IMR-90 (cell line): ENCODE measurements around the gene KIFC3. TPM values are rescaled to one million over a fixed set of nuclear protein-coding genes. Genes with fewer than 3 reads are reported as not detected.

Source experiments
- ATAC-seq: fragments of 200-7000 bp; cut with Tn5 transposase; 2 replicates; pipeline ENCODE4 v1.9.1; 2020; ENCODE audit warnings: low read depth, mild to moderate bottlenecking, moderate library complexity
- BruUV-seq: library from RNA; stranded (reverse); fragments of 400-500 nt; replicated peaks from 2 replicates; lab custom pipeline; 2021; lab: Mats Ljungman, UMichigan
- CTCF ChIA-PET: fragments of 300-600 bp; formaldehyde crosslinking; extraction: SDS; loops from one replicate; lab custom pipeline; 2021; ENCODE audit warnings: antibody characterized with exemption; lab: Yijun Ruan, JAX
- POLR2A ChIA-PET: fragments of 300-600 bp; sonication (Branson Sonifier 250); formaldehyde crosslinking; loops from one replicate; lab custom pipeline; 2022; ENCODE audit warnings: antibody characterized with exemption; ENCODE audit not compliant: unreplicated experiment; lab: Charles Lee
- DNase-seq: peaks from one replicate; pipeline ENCODE4 v3.0.0; 2013
- H2AFZ ChIP-seq: replicated peaks from 2 replicates; pipeline ENCODE3; 2013; ENCODE audit warnings: low read length, mild to moderate bottlenecking; ENCODE audit not compliant: poor library complexity
- H2AK5ac ChIP-seq: 2 replicates; pipeline ENCODE4 v1.6.1; 2013; ENCODE audit warnings: low read depth, low read length, inconsistent platforms
- H2AK9ac ChIP-seq: replicated peaks from 2 replicates; pipeline ENCODE3; 2013; ENCODE audit warnings: mild to moderate bottlenecking, low read depth, low read length, moderate library complexity; ENCODE audit not compliant: poor library complexity
- H2BK120ac ChIP-seq: 2 replicates; pipeline ENCODE4 v1.6.1; 2013; ENCODE audit warnings: low read depth, low read length, inconsistent platforms
- H2BK15ac ChIP-seq: 3 replicates; pipeline ENCODE4 v1.6.1; 2013; ENCODE audit warnings: low read depth, low read length, inconsistent platforms
- H2BK20ac ChIP-seq: 2 replicates; pipeline ENCODE4 v1.6.1; 2013; ENCODE audit warnings: low read depth, mild to moderate bottlenecking, inconsistent platforms, low read length, moderate library complexity
- H2BK5ac ChIP-seq: 2 replicates; pipeline ENCODE4 v1.6.1; 2013; ENCODE audit warnings: mild to moderate bottlenecking, low read depth, low read length, inconsistent platforms; ENCODE audit not compliant: poor library complexity, severe bottlenecking
- H3K14ac ChIP-seq: replicated peaks from 2 replicates; pipeline ENCODE4 v1.6.1; 2013; ENCODE audit warnings: low read depth, low read length, inconsistent platforms
- H3K18ac ChIP-seq: 2 replicates; pipeline ENCODE4 v1.6.1; 2013; ENCODE audit warnings: low read depth, low read length, control low read depth
- H3K23ac ChIP-seq: 2 replicates; pipeline ENCODE4 v1.6.1; 2013; ENCODE audit warnings: low read depth, low read length, inconsistent platforms
- H3K27ac ChIP-seq: 2 replicates; pipeline ENCODE4 v1.5.1; 2013; ENCODE audit warnings: mild to moderate bottlenecking, control low read depth, low read length; ENCODE audit not compliant: insufficient read depth
- H3K27me3 ChIP-seq: 2 replicates; pipeline ENCODE4 v1.6.1; 2013; ENCODE audit warnings: low read length; ENCODE audit not compliant: control insufficient read depth, insufficient read depth
- H3K36me3 ChIP-seq: 2 replicates; pipeline ENCODE4 v1.6.1; 2013; ENCODE audit warnings: low read length, mixed read lengths; ENCODE audit not compliant: control insufficient read depth, insufficient read depth
- H3K4ac ChIP-seq: 2 replicates; pipeline ENCODE4 v1.6.1; 2013; ENCODE audit warnings: low read depth, low read length, inconsistent platforms
- H3K4me1 ChIP-seq: 2 replicates; pipeline ENCODE4 v1.6.1; 2013; ENCODE audit warnings: low read length, mixed read lengths; ENCODE audit not compliant: control insufficient read depth, insufficient read depth
- H3K4me2 ChIP-seq: 2 replicates; pipeline ENCODE4 v1.6.1; 2013; ENCODE audit warnings: low read depth, mild to moderate bottlenecking, control low read depth, low read length, moderate library complexity
- H3K4me3 ChIP-seq: 2 replicates; pipeline ENCODE4 v1.5.1; 2013; ENCODE audit warnings: low read depth, mild to moderate bottlenecking, control low read depth, low read length, moderate library complexity; ENCODE audit not compliant: insufficient read depth
- H3K56ac ChIP-seq: 2 replicates; pipeline ENCODE4 v1.6.1; 2013; ENCODE audit warnings: low read length, inconsistent platforms; ENCODE audit not compliant: insufficient read depth; ENCODE audit errors: extremely low read depth
- H3K79me1 ChIP-seq, 2 experiments: 2 replicates each; pipeline ENCODE4 v1.6.1; 2013; ENCODE audit warnings: low read length in 2 of 2, inconsistent platforms in 1 of 2, low read depth in 1 of 2
- H3K9ac ChIP-seq: 2 replicates; pipeline ENCODE4 v1.6.1; 2013; ENCODE audit warnings: low read depth, low read length, control low read depth
- H3K9me1 ChIP-seq: 2 replicates; pipeline ENCODE4 v1.6.1; 2013; ENCODE audit warnings: low read length, inconsistent platforms; ENCODE audit not compliant: insufficient read depth
- H3K9me3 ChIP-seq: 2 replicates; pipeline ENCODE4 v1.6.1; 2013; ENCODE audit warnings: low read length; ENCODE audit not compliant: control insufficient read depth, insufficient read depth
- H4K20me1 ChIP-seq: 2 replicates; pipeline ENCODE4 v1.6.1; 2013; ENCODE audit warnings: low read length, inconsistent platforms; ENCODE audit not compliant: insufficient read depth
- H4K5ac ChIP-seq: 2 replicates; pipeline ENCODE4 v1.6.1; 2013; ENCODE audit warnings: mild to moderate bottlenecking, low read depth, low read length, control low read depth
- H4K8ac ChIP-seq, 2 experiments: 2 replicates each; pipeline ENCODE4 v1.6.1; 2013; ENCODE audit warnings: low read depth in 2 of 2, low read length in 2 of 2, control low read depth in 1 of 2, inconsistent platforms in 1 of 2
- H4K91ac ChIP-seq: 2 replicates; pipeline ENCODE4 v1.6.1; 2013; ENCODE audit warnings: low read depth, low read length, inconsistent platforms; ENCODE audit not compliant: insufficient read depth
- BHLHE40 ChIP-seq: fragments of 150-350 bp; IDR thresholded peaks from 2 replicates; pipeline ENCODE4 v1.6.1; 2016; ENCODE audit warnings: mild to moderate bottlenecking, low read depth, low read length
- CEBPB ChIP-seq: IDR thresholded peaks from 2 replicates; pipeline ENCODE4 v1.6.1; 2012; ENCODE audit warnings: low read depth, low read length, improper control_type of control experiment
- CHD1 ChIP-seq: IDR thresholded peaks from 2 replicates; pipeline ENCODE4 v1.6.1; 2012; ENCODE audit warnings: low read depth, low read length, improper control_type of control experiment
- CTCF ChIP-seq: conservative IDR thresholded peaks from 2 replicates; pipeline ENCODE4 v1.5.1; 2012; ENCODE audit warnings: mild to moderate bottlenecking, low read depth, low read length, improper control_type of control experiment
- ELK1 ChIP-seq: fragments of 150-350 bp; IDR thresholded peaks from 2 replicates; pipeline ENCODE4 v1.6.1; 2016; ENCODE audit warnings: low read depth, mild to moderate bottlenecking, low read length, moderate library complexity, borderline replicate concordance
- FOS ChIP-seq: fragments of 150-350 bp; IDR thresholded peaks from 2 replicates; pipeline ENCODE4 v1.6.1; 2016; ENCODE audit warnings: low read depth, low read length
- MAFK ChIP-seq: IDR thresholded peaks from 2 replicates; pipeline ENCODE4 v1.6.1; 2012; ENCODE audit warnings: low read depth, low read length, improper control_type of control experiment
- MAZ ChIP-seq: IDR thresholded peaks from 2 replicates; pipeline ENCODE4 v1.6.1; 2012; ENCODE audit warnings: low read depth, mild to moderate bottlenecking, low read length, improper control_type of control experiment, moderate library complexity, borderline replicate concordance
- MXI1 ChIP-seq: IDR thresholded peaks from 2 replicates; pipeline ENCODE4 v1.6.1; 2012; ENCODE audit warnings: low read depth, mild to moderate bottlenecking, low read length, moderate library complexity, borderline replicate concordance
- NFE2L2 ChIP-seq: fragments of 150-350 bp; IDR thresholded peaks from 2 replicates; pipeline ENCODE4 v1.6.1; 2016; ENCODE audit warnings: low read depth, mild to moderate bottlenecking, low read length
- POLR2A ChIP-seq: IDR thresholded peaks from 2 replicates; pipeline ENCODE4 v1.6.1; 2012; ENCODE audit warnings: mild to moderate bottlenecking, low read depth, low read length
- RAD21 ChIP-seq: IDR thresholded peaks from 2 replicates; pipeline ENCODE4 v1.6.1; 2012; ENCODE audit warnings: low read length, improper control_type of control experiment
- RCOR1 ChIP-seq: IDR thresholded peaks from 2 replicates; pipeline ENCODE4 v1.6.1; 2012; ENCODE audit warnings: mild to moderate bottlenecking, low read length, improper control_type of control experiment; ENCODE audit not compliant: insufficient replicate concordance
- RFX5 ChIP-seq: IDR thresholded peaks from 2 replicates; pipeline ENCODE4 v1.8.0; 2012; ENCODE audit warnings: low read depth, mild to moderate bottlenecking, low read length, moderate library complexity
- SMC3 ChIP-seq: fragments of 150-350 bp; IDR thresholded peaks from 2 replicates; pipeline ENCODE4 v1.6.1; 2016; ENCODE audit warnings: low read depth, mild to moderate bottlenecking, antibody characterized with exemption, low read length, moderate library complexity
- USF2 ChIP-seq: fragments of 150-350 bp; IDR thresholded peaks from 2 replicates; pipeline ENCODE4 v1.6.1; 2017; ENCODE audit warnings: mild to moderate bottlenecking, antibody characterized with exemption, low read length, low read depth
- WGBS, 2 experiments: methylation state at CpG; one replicate each; pipeline versions ENCODE4 v1.1.5 to v1.1.7; 2013; ENCODE audit warnings: missing lambda C conversion rate in 2 of 2; ENCODE audit not compliant: insufficient read length in 1 of 2; ENCODE audit errors: extremely low coverage in 2 of 2; 5-methylcytosine and 5-hydroxymethylcytosine counted together
- dilution Hi-C: fragments of 300-500 bp; cut with HindIII; formaldehyde crosslinking; loops from one replicate; pipeline ENCODE4 v1.14.3; 2018; ENCODE audit warnings: low sequenced_read_pairs; ENCODE audit not compliant: unreplicated experiment
- in situ Hi-C: fragments of 300-500 bp; cut with MboI; formaldehyde crosslinking; loops from 3 replicates; pipeline ENCODE4 v1.14.3; 2019; ENCODE audit warnings: low sequenced_read_pairs, inconsistent platforms, mixed read lengths
- intact Hi-C: fragments of 100-400 bp; cut with micrococcal nuclease; formaldehyde crosslinking; loops from 2 replicates; pipeline ENCODE4 v1.10.0; 2022
- polyA plus RNA-seq, 3 experiments: library from polyadenylated mRNA; depleted of rRNA; stranded (reverse); fragments of >200 nt; gene quantifications; 2 replicates each; pipeline ENCODE4 v1.2.3, GENCODE V29; 2012; ENCODE audit warnings: low replicate concordance in 1 of 3
- total RNA-seq: library from RNA; depleted of rRNA; stranded (reverse); fragments of >200 nt; gene quantifications from 2 replicates; pipeline ENCODE4 v1.2.3, GENCODE V29; 2012

Gene KIFC3
- total and polyA plus RNA-seq, 2 of the 4 experiments (the other 2 are of a cell fraction), result 48.6 to 62.5 TPM

- no peak overlapping the region for H3K18ac ChIP-seq
- H3K56ac ChIP-seq, result no peak overlapping the region
- no peak overlapping the region for H2BK20ac ChIP-seq
- no peaks in the 10 kb centered on the region for H3K9me3 ChIP-seq
- no peak overlapping the region for H4K91ac ChIP-seq
- H2BK120ac ChIP-seq, result no peak overlapping the region
- H3K4me2 ChIP-seq, result no peak overlapping the region
- no peaks in the 10 kb centered on the region for H3K79me1 ChIP-seq
- H2AK5ac ChIP-seq, result no peak overlapping the region
- intact Hi-C loops, result no loop called here
- no TSS peak for BruUV-seq
- no peaks in the 10 kb centered on the region for H4K20me1 ChIP-seq
- H4K8ac ChIP-seq, result no peak overlapping the region
- ChIA-PET CTCF (no interaction called here), POLR2A (no interaction called here)
- no peak overlapping the region for H3K9ac ChIP-seq
- H3K23ac ChIP-seq, result no peak overlapping the region
- no peak overlapping the region for H2AFZ ChIP-seq
- H3K4me3 ChIP-seq, result no peak overlapping the region
- no peak overlapping the region for H2AK9ac ChIP-seq
- no peak overlapping the region for H3K14ac ChIP-seq
- DNase-seq (no peak), ATAC-seq (no peak)
- dilution Hi-C loops, result no loop called here
- no peak overlapping the region for H4K5ac ChIP-seq
- in situ Hi-C loops, result no loop called here
- H3K4me1 ChIP-seq, result no peaks in the 10 kb centered on the region
- H3K27me3 ChIP-seq, result no peaks in the 10 kb centered on the region
- H2BK5ac ChIP-seq, result no peak overlapping the region
- H2BK15ac ChIP-seq, result no peak overlapping the region
- WGBS, 2 experiments, result 83% methylated on average over 1 of the region's 6 CpGs; no CpG with 5 or more reads in 1 of the 2 experiments
- no peak overlapping the region for H3K4ac ChIP-seq
- TF ChIP-seq MXI1 (no peak), FOS (no peak), ELK1 (no peak), CTCF (no peak), USF2 (no peak), MAZ (no peak), RAD21 (no peak), RCOR1 (no peak), POLR2A (no peak), CHD1 (no peak), BHLHE40 (no peak), NFE2L2 (no peak), CEBPB (no peak), MAFK (no peak), SMC3 (no peak), RFX5 (no peak)
- no peaks in the 10 kb centered on the region for H3K9me1 ChIP-seq
- no peak overlapping the region for H3K27ac ChIP-seq
- peaks cover 17% of the 10 kb centered on the region for H3K36me3 ChIP-seq
Measured at GRCh38 chr16:57747996-57748395, 54.3 kb downstream of the KIFC3 start.
